Esophagus squamous epithelium (tissue), 4 donors: Measurements from ENCODE around the gene PLEKHG4B.

ENCODE experiments used
- CTCF ChIP-seq, 6 experiments: fragments of 450-650 bp in 4 of 6; fragments of 200-600 bp in 2 of 6; sonication (generic) in 2 of 6; IDR thresholded peaks; one replicate each; pipeline ENCODE4 v1.5.1; 2016 to 2019; ENCODE audit warnings: antibody characterized with exemption in 6 of 6, mild to moderate bottlenecking in 4 of 6, moderate library complexity in 4 of 6
- POLR2A ChIP-seq, 4 donors: fragments of 450-650 bp; IDR thresholded peaks; one replicate each; pipeline ENCODE4 v1.6.1; 2017; ENCODE audit warnings: antibody characterized with exemption in 4 of 4, mild to moderate bottlenecking in 4 of 4, moderate library complexity in 3 of 4

GRCh38 chr5:191036-191948 lies 99.3 kb downstream of the PLEKHG4B start, which contains the start of gene LRRC14B:
- no peak for TF ChIP-seq CTCF (IDR thresholded peaks at IDR 0.05)
- TF ChIP-seq POLR2A (IDR thresholded peaks at IDR 0.05), result no peak
